Calu3 (cell line): ENCODE measurements around the gene LGI4. TPM values are rescaled to one million over a fixed set of nuclear protein-coding genes. Genes with fewer than 3 reads are reported as not detected.

Experiments used
- BruUV-seq: library from RNA; stranded (reverse); fragments of 400-500 nt; replicated peaks from 2 replicates; lab custom pipeline; 2021; lab: Mats Ljungman, UMichigan
- CTCF ChIA-PET: fragments of 300-600 bp; sonication (Branson Sonifier 250); formaldehyde crosslinking; loops from one replicate; lab custom pipeline; 2022; ENCODE audit warnings: antibody characterized with exemption; lab: Charles Lee
- DNase-seq: peaks from one replicate; pipeline ENCODE4 v3.0.0; 2022
- H3K27ac Mint-ChIP-seq: one replicate; pipeline ENCODE4 v1.8.0; 2022; ENCODE audit warnings: mixed read lengths; ENCODE audit not compliant: unreplicated experiment
- H3K27me3 Mint-ChIP-seq: one replicate; pipeline ENCODE4 v1.8.0; 2022; ENCODE audit warnings: mixed read lengths; ENCODE audit not compliant: unreplicated experiment
- H3K36me3 Mint-ChIP-seq: one replicate; pipeline ENCODE4 v1.8.0; 2022; ENCODE audit warnings: mild to moderate bottlenecking, moderate library complexity, mixed read lengths; ENCODE audit not compliant: insufficient read depth, unreplicated experiment
- H3K4me1 Mint-ChIP-seq: one replicate; pipeline ENCODE4 v1.8.0; 2022; ENCODE audit warnings: mild to moderate bottlenecking, low read depth, mixed read lengths; ENCODE audit not compliant: unreplicated experiment
- H3K4me3 Mint-ChIP-seq: one replicate; pipeline ENCODE4 v1.8.0; 2022; ENCODE audit warnings: mild to moderate bottlenecking, low read depth, moderate library complexity, mixed read lengths; ENCODE audit not compliant: unreplicated experiment
- H3K9me3 Mint-ChIP-seq: one replicate; pipeline ENCODE4 v1.8.0; 2022; ENCODE audit warnings: low read depth, mixed read lengths; ENCODE audit not compliant: unreplicated experiment
- CTCF ChIP-seq: fragments of 200-600 bp; IDR thresholded peaks from one replicate; pipeline ENCODE4 v1.8.0; 2022; ENCODE audit warnings: antibody characterized with exemption; ENCODE audit not compliant: unreplicated experiment
- intact Hi-C: fragments of 100-400 bp; cut with micrococcal nuclease; formaldehyde crosslinking; loops from one replicate; pipeline ENCODE4 v1.10.0; 2022; ENCODE audit not compliant: unreplicated experiment
- total RNA-seq: library from RNA; stranded (reverse); gene quantifications from 2 replicates; pipeline ENCODE4 v1.2.3, GENCODE V29; 2022

Gene LGI4
- total RNA-seq, 1 experiment from 2014 or later, result 0.68 TPM

- H3K27me3 Mint-ChIP-seq, result no peaks in the 10 kb centered on the region
- peaks cover 86% of the 10 kb centered on the region for H3K36me3 Mint-ChIP-seq
- peaks cover 70% of the 10 kb centered on the region for H3K4me1 Mint-ChIP-seq
- no peak for TF ChIP-seq CTCF
- CTCF ChIA-PET, result no interaction called here
- DNase-seq, result no peak
- BruUV-seq, result no TSS peak
- no peaks in the 10 kb centered on the region for H3K9me3 Mint-ChIP-seq
- H3K27ac Mint-ChIP-seq, result peak overlapping the region; percentile 19
- intact Hi-C loops, result no loop called here
- H3K4me3 Mint-ChIP-seq, result no peak overlapping the region
Observed at GRCh38 chr19:35171730-35172129, 36.9 kb upstream of the LGI4 start.

- peaks cover 94% of the 10 kb centered on the region for H3K36me3 Mint-ChIP-seq
- peaks cover 74% of the 10 kb centered on the region for H3K4me1 Mint-ChIP-seq
- no peaks in the 10 kb centered on the region for H3K9me3 Mint-ChIP-seq
- CTCF ChIA-PET, result interaction anchor here (0.9 kb wide), 1 partner anchor 86 kb away, joined by 4 read pairs; no protein-coding TSS in a partner anchor
- H3K4me3 Mint-ChIP-seq, result no peak overlapping the region
- TF ChIP-seq CTCF, result no peak
- intact Hi-C loops, result no loop called here
- no TSS peak for BruUV-seq
- H3K27ac Mint-ChIP-seq, result peak overlapping the region; percentile 85
- no peaks in the 10 kb centered on the region for H3K27me3 Mint-ChIP-seq
- no peak for DNase-seq
Observed at GRCh38 chr19:35170359-35171061, 35.7 kb upstream of the LGI4 start.

- CTCF ChIA-PET, result interaction anchor here (0.9 to 1.2 kb wide), 2 partner anchors 28 to 87 kb away, joined by 4 read pairs; no protein-coding TSS in a partner anchor
- intact Hi-C loops, result no loop called here
- Mint-ChIP-seq H3K4me3 (peak overlapping the region; percentile 29), H3K9me3 (no peaks in the 10 kb centered on the region), H3K27me3 (no peaks in the 10 kb centered on the region), H3K27ac (peak overlapping the region; percentile 85), H3K36me3 (peaks cover 98% of the 10 kb centered on the region), H3K4me1 (peaks cover 71% of the 10 kb centered on the region)
- no TSS peak for BruUV-seq
- no peak for DNase-seq
- no peak for TF ChIP-seq CTCF
Observed at GRCh38 chr19:35169221-35169995, 34.5 kb upstream of the LGI4 start.

GRCh38 chr19:35168196-35168595 is 33.3 kb upstream of the LGI4 start:
- Mint-ChIP-seq H3K36me3 (peaks cover 98% of the 10 kb centered on the region), H3K27me3 (no peaks in the 10 kb centered on the region), H3K27ac (peak overlapping the region; percentile 85), H3K4me3 (peak overlapping the region; percentile 51), H3K9me3 (no peaks in the 10 kb centered on the region), H3K4me1 (peaks cover 76% of the 10 kb centered on the region)
- BruUV-seq, result no TSS peak
- intact Hi-C loops, result no loop called here
- CTCF ChIA-PET, result interaction anchor here (0.9 to 1.2 kb wide), 2 partner anchors 14 to 27 kb away, joined by 3 to 4 read pairs; no protein-coding TSS in a partner anchor
- DNase-seq, result peak; percentile 84
- peak; percentile 14 for TF ChIP-seq CTCF
